Posterior vena cava (tissue), 2 donors: ENCODE measurements around the gene OCRL. TPM values are rescaled to one million over a fixed set of nuclear protein-coding genes. Genes with fewer than 3 reads are reported as not detected.

Experiments used
- DNase-seq: peaks from one replicate; pipeline ENCODE4 v3.0.0-alpha.2; 2020; ENCODE audit warnings: low spot score
- intact Hi-C, 2 donors: fragments of 100-400 bp; cut with DNase I; formaldehyde crosslinking; loops; one replicate each; pipeline versions ENCODE4 v1.14.1 to v1.14.2; 2022 to 2023
- total RNA-seq, 2 donors: library from RNA; stranded (reverse); fragmentation: NEBNext Ultra II Directional; extraction: Animal tissue kit (Norgen Biotek cat#: 25700); gene quantifications; one replicate each; pipeline ENCODE4 v1.2.1, GENCODE V29; 2021
- donor health status: DM: yes; HTN: yes; CAD: no.
- donor health status: DM: yes; HTN: yes; CAD: no.

OCRL gene
- total RNA-seq, 2 donors from 2014 or later = 24.8 to 25.6 TPM

- intact Hi-C loops = no loop called here
- no peak for DNase-seq
Measured at GRCh38 chrX:129576539-129576938, 36.5 kb downstream of the OCRL start.

DNA sequence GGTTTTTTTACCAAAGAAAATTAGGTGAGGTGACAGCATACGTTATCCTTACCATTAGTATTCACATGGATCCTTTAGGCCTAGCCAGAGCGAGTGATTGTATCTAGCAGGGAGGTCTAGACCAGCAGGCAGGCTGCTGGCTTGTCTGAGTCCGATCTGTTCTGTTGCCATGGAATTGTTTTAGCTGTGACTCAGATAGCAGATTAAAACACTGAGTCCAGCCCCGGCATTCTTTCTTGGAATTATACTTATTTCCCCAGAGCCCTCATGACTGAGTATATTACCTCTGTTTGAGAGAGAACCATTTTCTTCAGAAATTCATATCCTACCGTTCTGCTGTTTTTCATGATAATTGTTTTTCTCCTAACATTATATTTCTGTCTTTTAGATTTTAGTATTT, 37.4 kb downstream of the OCRL start:
- intact Hi-C loops = no loop called here
- no peak for DNase-seq

- DNase-seq = no peak
- intact Hi-C loops = no loop called here
Measured at GRCh38 chrX:129577877-129578276, 37.8 kb downstream of the OCRL start.

DNA sequence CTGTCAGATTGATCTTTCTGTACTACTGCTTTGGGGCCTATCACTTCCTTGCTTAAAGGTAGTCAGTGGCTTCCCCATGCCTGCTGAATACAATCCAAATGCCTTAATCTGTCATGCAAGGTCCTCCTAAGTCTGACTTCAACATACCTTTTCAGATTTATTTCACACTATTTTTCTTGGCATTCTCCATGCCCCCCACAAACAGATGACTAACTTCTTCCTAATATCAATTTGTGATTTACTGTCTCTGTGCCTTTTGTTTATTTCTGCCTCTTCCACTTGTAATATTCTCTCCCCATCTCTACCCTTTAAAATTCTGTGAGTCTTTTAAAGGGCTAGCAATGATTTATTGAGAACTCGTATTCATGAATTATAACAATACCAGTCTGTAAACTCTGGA, 41.8 kb downstream of the OCRL start:
- intact Hi-C loops = no loop called here
- no peak for DNase-seq

DNA sequence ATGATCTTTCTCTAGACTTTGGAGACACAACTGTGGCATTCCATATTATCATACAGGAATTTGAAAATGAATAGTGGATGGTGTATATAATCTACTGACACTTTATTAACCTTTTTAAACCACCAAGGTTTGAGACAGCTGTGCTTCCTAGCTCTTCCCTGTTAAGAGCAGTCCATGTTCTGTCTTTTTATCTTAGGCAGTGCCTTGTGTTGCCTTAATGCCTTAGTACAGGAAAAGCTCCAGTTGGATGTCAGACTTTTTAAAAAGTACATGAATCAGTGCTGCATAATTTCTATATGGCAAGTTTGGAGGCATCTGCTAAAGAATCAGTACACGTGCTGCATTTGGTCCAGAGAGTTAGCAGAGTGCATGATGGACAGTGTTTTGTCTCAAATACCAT, 45.1 kb downstream of the OCRL start:
- intact Hi-C loops = no loop called here
- no peak for DNase-seq

GRCh38 chrX:129585691-129586090, 45.6 kb downstream of the OCRL start:
- intact Hi-C loops = no loop called here
- DNase-seq = no peak

GRCh38 chrX:129586446-129586845, 46.4 kb downstream of the OCRL start:
- intact Hi-C loops = no loop called here

GRCh38 chrX:129590596-129590995, 50.5 kb downstream of the OCRL start:
- intact Hi-C loops = no loop called here
- no peak for DNase-seq

More at GRCh38 chrX:129586446-129586845, 46.4 kb downstream of the OCRL start:
- no peak for DNase-seq

- intact Hi-C loops = no loop called here
- DNase-seq = no peak
Measured at GRCh38 chrX:129593137-129593536, 53.1 kb downstream of the OCRL start.

DNA sequence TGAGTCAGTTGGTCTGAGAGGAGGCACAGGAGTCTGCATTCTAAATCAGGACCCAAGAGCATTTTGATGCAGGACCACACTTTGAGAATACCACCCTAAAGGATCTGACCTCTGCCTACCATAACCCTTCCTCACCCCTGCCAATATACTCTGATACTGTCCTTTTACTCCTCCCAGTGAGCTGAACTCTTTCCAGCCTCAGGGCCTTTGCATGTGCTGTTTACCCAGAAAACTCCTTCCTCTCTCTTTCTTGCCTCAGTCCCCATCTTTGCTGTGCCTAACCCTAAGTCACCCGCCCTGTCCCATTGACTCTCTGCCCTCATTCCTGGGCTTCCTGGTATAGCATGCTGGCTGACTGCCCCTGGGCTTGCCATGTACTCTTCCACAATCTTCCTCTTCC, 54.7 kb downstream of the OCRL start:
- intact Hi-C loops = no loop called here
- no peak for DNase-seq

GRCh38 chrX:129596077-129596476, 56.0 kb downstream of the OCRL start:
- intact Hi-C loops = loop anchor here in 1 of 2 donors (1.0 kb wide), 1 partner anchor 43 kb away; no protein-coding TSS in a partner anchor
- DNase-seq = no peak

DNA sequence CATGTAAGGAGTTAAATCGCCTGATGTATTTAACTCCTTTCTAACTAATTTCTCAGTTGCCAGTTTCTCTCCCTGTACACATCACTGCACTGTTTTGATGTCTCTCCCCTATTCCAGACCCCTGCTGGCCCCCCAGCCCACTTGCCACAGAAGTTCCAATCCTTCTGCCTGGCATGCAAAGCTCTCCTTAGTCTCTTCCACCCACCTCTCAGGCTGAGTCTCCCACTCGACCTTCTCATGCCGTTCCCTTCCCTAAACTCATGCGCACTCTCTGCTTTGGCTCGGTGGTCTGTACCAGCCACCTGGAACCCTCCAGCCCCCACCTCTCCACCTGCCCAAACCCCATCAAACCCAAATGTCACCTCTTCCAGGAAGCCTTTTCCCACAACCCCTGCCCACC, 57.8 kb downstream of the OCRL start:
- intact Hi-C loops = no loop called here

GRCh38 chrX:129599499-129599898, 59.4 kb downstream of the OCRL start:
- no peak for DNase-seq
- intact Hi-C loops = no loop called here

More for the DNA sequence above, 57.8 kb downstream of the OCRL start:
- DNase-seq = no peak

- intact Hi-C loops = loop anchor here in 1 of 2 donors (10.0 kb wide), 2 partner anchors 225 to 465 kb away; no protein-coding TSS in a partner anchor
- no peak for DNase-seq
Measured at GRCh38 chrX:129599996-129600395, 59.9 kb downstream of the OCRL start.

- intact Hi-C loops = loop anchor here in 1 of 2 donors (10.0 kb wide), 2 partner anchors 224 to 464 kb away; no protein-coding TSS in a partner anchor
- DNase-seq = no peak
Measured at GRCh38 chrX:129600981-129601424, 60.9 kb downstream of the OCRL start.

GRCh38 chrX:129606918-129607317, 66.9 kb downstream of the OCRL start:
- intact Hi-C loops = loop anchor here in 1 of 2 donors (2.0 to 10.0 kb wide), 3 partner anchors 120 to 458 kb away; no protein-coding TSS in a partner anchor
- no peak for DNase-seq

- intact Hi-C loops = loop anchor here in 1 of 2 donors (10.0 kb wide), 2 partner anchors 216 to 456 kb away; no protein-coding TSS in a partner anchor
- DNase-seq = no peak
Measured at GRCh38 chrX:129608496-129608895, 68.4 kb downstream of the OCRL start.

DNA sequence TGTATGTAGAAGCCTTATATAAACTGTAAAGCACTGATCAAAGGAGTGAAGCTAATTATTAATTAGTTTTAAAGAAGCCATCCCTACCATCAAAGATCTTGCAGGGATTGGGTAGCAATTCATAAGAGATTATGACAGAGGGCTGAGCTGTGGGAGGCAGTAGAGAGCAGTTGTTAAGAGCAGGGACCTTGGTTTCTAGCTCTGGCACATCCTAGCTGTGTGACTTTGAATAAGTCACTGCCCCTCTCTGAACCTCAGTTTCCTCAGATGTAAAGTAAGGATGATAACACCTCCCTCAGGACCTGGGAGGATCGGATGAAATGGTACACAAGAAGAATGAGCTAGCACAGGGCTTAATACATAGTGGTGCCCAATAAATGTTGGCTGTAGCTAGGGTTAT, 69.3 kb downstream of the OCRL start:
- DNase-seq = no peak
- intact Hi-C loops = loop anchor here in 1 of 2 donors (10.0 kb wide), 2 partner anchors 215 to 455 kb away; no protein-coding TSS in a partner anchor

- intact Hi-C loops = no loop called here
Measured at GRCh38 chrX:129612396-129612795, 72.3 kb downstream of the OCRL start.

GRCh38 chrX:129613596-129613995, 73.5 kb downstream of the OCRL start:
- intact Hi-C loops = no loop called here
- DNase-seq = no peak

More at GRCh38 chrX:129612396-129612795, 72.3 kb downstream of the OCRL start:
- DNase-seq = no peak

DNA sequence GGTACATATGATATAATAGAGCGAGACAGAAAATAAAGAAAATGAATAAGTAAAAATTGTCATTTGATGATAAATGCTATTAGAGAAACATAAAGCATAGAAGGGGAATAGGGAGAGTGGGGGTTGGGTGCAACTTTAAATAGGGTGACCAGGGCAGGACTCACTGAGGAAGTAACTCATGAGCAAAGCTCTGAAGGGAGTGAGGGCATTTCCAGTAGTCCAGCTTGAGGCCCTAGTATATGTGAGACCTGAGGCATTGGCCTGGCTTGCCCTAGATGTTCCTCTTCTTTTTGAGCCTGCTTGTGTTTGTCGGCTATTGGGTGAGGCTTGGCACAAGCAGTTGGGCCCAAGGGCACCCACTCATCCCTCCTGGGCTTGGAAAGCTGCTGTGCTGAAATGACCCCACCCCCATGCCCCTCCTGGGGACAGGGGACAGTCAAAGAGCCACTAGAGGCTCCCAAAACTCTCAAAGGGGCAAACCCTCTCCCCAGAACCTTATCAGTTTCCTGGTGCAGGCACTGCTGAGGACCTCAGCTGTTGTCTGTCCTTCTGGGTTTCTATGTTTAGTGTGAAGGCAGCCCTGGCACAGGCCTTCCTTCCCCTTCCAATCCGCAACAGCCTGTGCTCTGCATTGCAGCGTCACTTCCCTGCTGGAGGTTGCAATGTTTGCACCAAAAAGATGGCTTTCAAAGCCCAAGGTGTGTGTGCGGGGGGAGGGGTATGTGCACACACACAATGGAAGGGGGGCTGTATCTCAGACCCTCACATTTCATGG, 74.6 kb downstream of the OCRL start:
- DNase-seq = no peak
- intact Hi-C loops = no loop called here
